H1 (cell line): ENCODE results near the gene TPP2.

ENCODE experiments used
- CEBPB ChIP-seq: IDR thresholded peaks from 2 replicates; pipeline ENCODE4 v1.6.1; 2012; ENCODE audit warnings: low read depth, low read length
- EZH2 ChIP-seq: fragments of 200-600 bp; sonication (generic); IDR thresholded peaks from 2 replicates; pipeline ENCODE4 v1.7.1; 2012; ENCODE audit warnings: low read depth, mild to moderate bottlenecking, moderate library complexity, low read length, inconsistent platforms; ENCODE audit not compliant: severe bottlenecking
- POLR2A ChIP-seq, 2 experiments: IDR thresholded peaks; 1 replicate in 1 of 2; 2 replicates in 1 of 2; pipeline ENCODE4 v1.6.1; 2011; ENCODE audit warnings: low read depth in 2 of 2, low read length in 2 of 2, mild to moderate bottlenecking in 2 of 2; ENCODE audit errors: control extremely low read depth in 1 of 2
- POLR2AphosphoS5 ChIP-seq: IDR thresholded peaks from 2 replicates; pipeline ENCODE4 v1.6.1; 2011; ENCODE audit warnings: low read depth, low read length
- SIX5 ChIP-seq: IDR thresholded peaks from 2 replicates; pipeline ENCODE4 v1.6.1; 2011; ENCODE audit warnings: mild to moderate bottlenecking, low read depth, low read length
- SP1 ChIP-seq: IDR thresholded peaks from 2 replicates; pipeline ENCODE4 v1.6.1; 2011; ENCODE audit warnings: low read depth, low read length
- TAF1 ChIP-seq: IDR thresholded peaks from 2 replicates; pipeline ENCODE4 v1.6.1; 2011; ENCODE audit warnings: mild to moderate bottlenecking, low read depth, low read length
- TF ChIP-seq, protein P1 (sequence below), 3 experiments: IDR thresholded peaks; 1 replicate in 2 of 3; 2 replicates in 1 of 3; pipeline versions ENCODE4 v1.5.1 to v1.6.1; 2011; ENCODE audit warnings: low read length in 3 of 3, mild to moderate bottlenecking in 3 of 3, inconsistent platforms in 2 of 3, low read depth in 1 of 3, moderate library complexity in 1 of 3; ENCODE audit not compliant: insufficient read depth in 1 of 3; ENCODE audit errors: control extremely low read depth in 1 of 3

DNA sequence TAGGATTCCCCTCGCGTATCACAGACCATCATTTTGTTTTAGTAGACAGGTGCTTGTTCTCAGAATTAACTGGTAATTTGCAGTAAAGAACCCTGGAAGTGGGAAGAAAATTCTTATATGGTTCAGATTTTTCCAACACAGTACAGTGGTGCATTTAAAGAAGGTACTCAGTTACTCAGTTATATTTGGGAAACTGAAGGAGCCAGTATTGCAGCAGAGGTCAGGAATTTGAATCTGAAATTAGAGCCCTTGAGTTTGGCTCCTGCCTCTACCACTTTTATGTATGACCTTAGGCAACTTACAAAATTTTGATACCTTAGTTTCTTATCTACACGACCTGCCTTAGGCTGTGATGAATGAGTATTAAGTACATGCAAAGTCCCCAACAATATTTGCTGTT is 78.3 kb downstream of the TPP2 start:
- TF ChIP-seq, protein P1, sequence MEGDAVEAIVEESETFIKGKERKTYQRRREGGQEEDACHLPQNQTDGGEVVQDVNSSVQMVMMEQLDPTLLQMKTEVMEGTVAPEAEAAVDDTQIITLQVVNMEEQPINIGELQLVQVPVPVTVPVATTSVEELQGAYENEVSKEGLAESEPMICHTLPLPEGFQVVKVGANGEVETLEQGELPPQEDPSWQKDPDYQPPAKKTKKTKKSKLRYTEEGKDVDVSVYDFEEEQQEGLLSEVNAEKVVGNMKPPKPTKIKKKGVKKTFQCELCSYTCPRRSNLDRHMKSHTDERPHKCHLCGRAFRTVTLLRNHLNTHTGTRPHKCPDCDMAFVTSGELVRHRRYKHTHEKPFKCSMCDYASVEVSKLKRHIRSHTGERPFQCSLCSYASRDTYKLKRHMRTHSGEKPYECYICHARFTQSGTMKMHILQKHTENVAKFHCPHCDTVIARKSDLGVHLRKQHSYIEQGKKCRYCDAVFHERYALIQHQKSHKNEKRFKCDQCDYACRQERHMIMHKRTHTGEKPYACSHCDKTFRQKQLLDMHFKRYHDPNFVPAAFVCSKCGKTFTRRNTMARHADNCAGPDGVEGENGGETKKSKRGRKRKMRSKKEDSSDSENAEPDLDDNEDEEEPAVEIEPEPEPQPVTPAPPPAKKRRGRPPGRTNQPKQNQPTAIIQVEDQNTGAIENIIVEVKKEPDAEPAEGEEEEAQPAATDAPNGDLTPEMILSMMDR (IDR thresholded peaks at IDR 0.05; ENCODE audit: control extremely low read depth in 1 of 3, insufficient read depth in 1 of 3, low read depth in 1 of 3, low read length in 3 of 3), result no peak
- no peak for TF ChIP-seq TAF1
- no peak for TF ChIP-seq CEBPB
- no peak for TF ChIP-seq POLR2AphosphoS5
- no peak for TF ChIP-seq POLR2A (IDR thresholded peaks at IDR 0.05; ENCODE audit: control extremely low read depth in 1 of 2, low read depth in 2 of 2, low read length in 2 of 2)
- TF ChIP-seq SP1, result no peak
- no peak for TF ChIP-seq EZH2
- no peak for TF ChIP-seq SIX5
